ENCODE results near the gene CD300H. TPM values are rescaled to one million over a fixed set of nuclear protein-coding genes. Genes with fewer than 3 reads are reported as not detected.
A peak's percentile ranks its signal among the peaks of the same experiment; 100 is the strongest.

CD300H gene
- total and polyA plus RNA-seq, 4 experiments from 2014 or later = not detected

GRCh38 chr17:74573169-74573568 lies 5.9 kb upstream of the CD300H start:
- H3K27me3 ChIP-seq (ENCODE audit: insufficient read depth, low read length) = peaks cover 7% of the 10 kb centered on the region
- H3K4me1 ChIP-seq (ENCODE audit: insufficient read depth, low read length) = no peaks in the 10 kb centered on the region
- Mint-ChIP-seq H3K27ac (no peak overlapping the region), H3K4me1 (peaks cover 0 to 3% (median 3%) of the 10 kb centered on the region in 4 donors), H3K36me3 (no peaks in the 10 kb centered on the region), H3K4me3 (no peak overlapping the region), H3K9me3 (no peaks in the 10 kb centered on the region), H3K27me3 (peaks cover 17 to 30% of the 10 kb centered on the region in 2 donors)
- H3K36me3 ChIP-seq (ENCODE audit: insufficient read depth, low read length) = no peaks in the 10 kb centered on the region
- intact Hi-C loops (cut with micrococcal nuclease) = no loop called here
- POLR2A ChIA-PET (ENCODE audit: partially characterized antibody) = no interaction called here
- no peak for DNase-seq
- H3K9me3 ChIP-seq (ENCODE audit: control insufficient read depth in 1 of 2, low read length in 2 of 2) = no peaks in the 10 kb centered on the region
- H3K4me3 ChIP-seq (ENCODE audit: low read length in 2 of 2) = no peak overlapping the region
- CTCF ChIA-PET (ENCODE audit: partially characterized antibody) = no interaction called here
- H3K27ac ChIP-seq (ENCODE audit: low read depth, low read length) = no peak overlapping the region

- no peaks in the 10 kb centered on the region for H3K36me3 Mint-ChIP-seq
Observed at GRCh38 chr17:74571621-74572270, 4.4 kb upstream of the CD300H start.

DNA sequence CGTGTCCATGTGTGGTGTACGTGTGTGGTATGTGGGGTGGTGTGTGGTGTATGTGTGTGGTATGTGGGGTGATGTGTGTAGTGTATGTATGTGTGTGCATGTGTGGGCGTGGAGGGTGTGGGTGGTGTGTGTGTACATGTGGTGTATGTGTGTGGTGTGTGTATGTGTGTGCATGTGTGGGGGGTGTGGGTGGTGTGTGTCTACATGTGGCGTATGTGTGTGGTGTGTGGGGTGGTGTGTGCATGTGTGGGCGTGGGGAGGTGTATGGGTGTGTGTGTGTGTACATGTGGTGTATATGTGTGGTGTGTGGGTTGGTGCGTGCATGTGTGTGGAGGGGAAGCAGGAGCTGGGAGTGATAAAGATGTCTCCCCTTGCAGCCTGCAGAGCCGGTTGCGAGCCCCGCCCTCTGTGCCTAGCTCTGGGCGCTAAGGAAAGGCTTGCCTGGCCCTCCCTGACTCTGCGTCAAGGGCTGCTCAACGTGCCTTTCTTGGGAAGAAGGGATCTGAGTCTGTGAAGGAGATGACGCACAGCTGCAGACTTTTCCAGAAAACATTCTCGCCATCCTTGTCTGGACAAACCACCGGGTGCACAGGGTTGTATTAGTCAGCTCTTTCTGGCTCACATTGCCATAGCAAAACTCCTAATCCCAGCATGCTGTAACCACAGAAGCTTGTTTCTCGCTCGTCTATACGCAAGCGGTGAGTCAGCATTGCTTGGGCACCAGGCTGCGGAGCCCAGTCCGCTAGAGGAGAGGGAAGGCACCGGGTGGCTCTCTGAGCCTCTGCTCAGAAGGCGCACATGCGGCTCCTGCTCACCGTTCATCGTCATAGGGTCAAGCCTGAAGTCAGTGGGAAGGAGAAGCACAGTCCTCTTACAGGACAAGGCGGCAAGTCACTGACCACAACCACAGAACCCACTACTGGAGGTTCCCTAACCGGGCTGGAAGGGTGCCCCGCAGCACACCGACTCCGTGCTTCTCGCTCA lies 2.0 kb upstream of the CD300H start:
- Mint-ChIP-seq H3K4me3 (no peak overlapping the region), H3K27ac (no peak overlapping the region), H3K27me3 (peaks cover 23 to 35% of the 10 kb centered on the region in 2 donors), H3K36me3 (no peaks in the 10 kb centered on the region), H3K4me1 (peaks cover 0 to 3% (median 2%) of the 10 kb centered on the region in 4 donors), H3K9me3 (no peaks in the 10 kb centered on the region)
- CTCF ChIA-PET (ENCODE audit: partially characterized antibody) = no interaction called here
- peaks cover 7% of the 10 kb centered on the region for H3K27me3 ChIP-seq (ENCODE audit: insufficient read depth, low read length)
- no peaks in the 10 kb centered on the region for H3K4me1 ChIP-seq (ENCODE audit: insufficient read depth, low read length)
- H3K4me3 ChIP-seq (ENCODE audit: low read length in 2 of 2) = no peak overlapping the region
- H3K36me3 ChIP-seq (ENCODE audit: insufficient read depth, low read length) = no peaks in the 10 kb centered on the region
- H3K9me3 ChIP-seq (ENCODE audit: control insufficient read depth in 1 of 2, low read length in 2 of 2) = no peaks in the 10 kb centered on the region
- DNase-seq = peak in 1 of 5 donors; percentile 25
- intact Hi-C loops (cut with micrococcal nuclease) = no loop called here
- POLR2A ChIA-PET (ENCODE audit: partially characterized antibody) = no interaction called here
- H3K27ac ChIP-seq (ENCODE audit: low read depth, low read length) = no peak overlapping the region

More at GRCh38 chr17:74571621-74572270, 4.4 kb upstream of the CD300H start:
- Histone ChIP-seq H3K27me3 (ENCODE audit: insufficient read depth, low read length) (peaks cover 7% of the 10 kb centered on the region), H3K36me3 (ENCODE audit: insufficient read depth, low read length) (no peaks in the 10 kb centered on the region), H3K4me3 (ENCODE audit: low read length in 2 of 2) (no peak overlapping the region), H3K27ac (ENCODE audit: low read depth, low read length) (no peak overlapping the region), H3K4me1 (ENCODE audit: insufficient read depth, low read length) (no peaks in the 10 kb centered on the region), H3K9me3 (ENCODE audit: control insufficient read depth in 1 of 2, low read length in 2 of 2) (no peaks in the 10 kb centered on the region)
- intact Hi-C loops (cut with micrococcal nuclease) = no loop called here
- Mint-ChIP-seq H3K27me3 (peaks cover 17 to 33% of the 10 kb centered on the region in 2 donors), H3K4me3 (no peak overlapping the region), H3K9me3 (no peaks in the 10 kb centered on the region), H3K4me1 (peaks cover 0 to 3% (median 3%) of the 10 kb centered on the region in 4 donors), H3K27ac (no peak overlapping the region)
- DNase-seq = no peak
- ChIA-PET CTCF (ENCODE audit: partially characterized antibody) (interaction anchor here (0.6 kb wide), 1 partner anchor 409 kb away, joined by 3 read pairs; no protein-coding TSS in a partner anchor), POLR2A (ENCODE audit: partially characterized antibody) (no interaction called here)

GRCh38 chr17:74568106-74568873 lies 981 bp upstream of the CD300H start:
- Mint-ChIP-seq H3K27ac (no peak overlapping the region), H3K4me1 (peaks cover 0 to 3% (median 1%) of the 10 kb centered on the region in 4 donors), H3K27me3 (peaks cover 27 to 36% of the 10 kb centered on the region in 2 donors), H3K4me3 (no peak overlapping the region), H3K9me3 (no peaks in the 10 kb centered on the region), H3K36me3 (no peaks in the 10 kb centered on the region)
- Histone ChIP-seq H3K36me3 (ENCODE audit: insufficient read depth, low read length) (no peaks in the 10 kb centered on the region), H3K27ac (ENCODE audit: low read depth, low read length) (no peak overlapping the region), H3K4me3 (ENCODE audit: low read length in 2 of 2) (no peak overlapping the region), H3K4me1 (ENCODE audit: insufficient read depth, low read length) (no peaks in the 10 kb centered on the region), H3K9me3 (ENCODE audit: control insufficient read depth in 1 of 2, low read length in 2 of 2) (no peaks in the 10 kb centered on the region), H3K27me3 (ENCODE audit: insufficient read depth, low read length) (peaks cover 7% of the 10 kb centered on the region)
- POLR2A ChIA-PET (ENCODE audit: partially characterized antibody) = no interaction called here
- CTCF ChIA-PET (ENCODE audit: partially characterized antibody) = no interaction called here
- no peak for DNase-seq
- intact Hi-C loops (cut with micrococcal nuclease) = no loop called here

DNA sequence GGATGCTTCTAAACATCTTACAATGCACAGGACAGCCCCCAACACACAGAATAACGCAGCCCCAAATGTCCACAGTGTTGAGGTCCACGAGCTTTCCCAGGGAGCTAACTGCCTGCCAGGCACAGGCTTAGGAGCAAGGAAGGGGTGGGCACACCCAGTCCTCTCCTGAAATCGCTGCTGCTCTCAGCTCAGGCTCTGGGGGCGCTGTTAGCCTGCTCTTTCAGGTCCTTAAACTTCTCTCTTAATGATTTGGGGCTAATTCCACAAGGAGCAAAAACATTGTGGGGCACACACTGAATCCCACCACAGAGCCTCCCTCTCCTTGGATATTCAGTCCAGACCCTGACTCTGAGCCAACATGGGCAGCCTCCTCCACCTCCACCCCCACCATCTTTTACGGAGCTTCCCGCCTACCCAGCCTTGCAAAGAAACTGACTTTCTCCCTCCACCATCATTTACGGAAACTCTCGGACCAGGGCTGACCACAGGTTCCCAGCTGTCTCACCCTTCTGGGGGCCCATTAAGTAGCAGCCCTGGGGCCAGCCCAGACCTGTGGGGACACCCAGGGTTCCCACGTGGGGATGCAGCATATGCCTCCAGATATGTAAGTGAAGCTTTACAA lies 1.1 kb downstream of the CD300H start:
- Histone ChIP-seq H3K9me3 (ENCODE audit: control insufficient read depth in 1 of 2, low read length in 2 of 2) (no peaks in the 10 kb centered on the region), H3K4me1 (ENCODE audit: insufficient read depth, low read length) (no peaks in the 10 kb centered on the region), H3K27ac (ENCODE audit: low read depth, low read length) (no peak overlapping the region), H3K27me3 (ENCODE audit: insufficient read depth, low read length) (peaks cover 7% of the 10 kb centered on the region), H3K36me3 (ENCODE audit: insufficient read depth, low read length) (no peaks in the 10 kb centered on the region), H3K4me3 (ENCODE audit: low read length in 2 of 2) (no peak overlapping the region)
- ChIA-PET CTCF (ENCODE audit: partially characterized antibody) (interaction anchor here (0.6 to 1.4 kb wide), 7 partner anchors 8 to 606 kb away, joined by 3 to 4 read pairs (median 3); no protein-coding TSS in a partner anchor), POLR2A (ENCODE audit: partially characterized antibody) (interaction anchor here (1.2 kb wide), 1 partner anchor 172 kb away, joined by 3 read pairs; no protein-coding TSS in a partner anchor)
- Mint-ChIP-seq H3K27ac (peak overlapping the region in 1 of 7 donors; percentile 54), H3K4me1 (peaks cover 0 to 3% (median 1%) of the 10 kb centered on the region in 4 donors), H3K27me3 (peaks cover 30 to 39% of the 10 kb centered on the region in 2 donors), H3K9me3 (no peaks in the 10 kb centered on the region), H3K4me3 (no peak overlapping the region), H3K36me3 (no peaks in the 10 kb centered on the region)
- DNase-seq = peak in 1 of 5 donors; percentile 13
- intact Hi-C loops (cut with micrococcal nuclease) = no loop called here

GRCh38 chr17:74565126-74565525 lies 2.2 kb downstream of the CD300H start:
- H3K36me3 ChIP-seq (ENCODE audit: insufficient read depth, low read length) = no peaks in the 10 kb centered on the region
- H3K4me1 ChIP-seq (ENCODE audit: insufficient read depth, low read length) = no peaks in the 10 kb centered on the region
- H3K27me3 Mint-ChIP-seq = peaks cover 30 to 37% of the 10 kb centered on the region in 2 donors
- H3K4me1 Mint-ChIP-seq = peaks cover 0 to 3% (median 1%) of the 10 kb centered on the region in 4 donors
- H3K27ac Mint-ChIP-seq = no peak overlapping the region
- intact Hi-C loops (cut with micrococcal nuclease) = no loop called here
- H3K27me3 ChIP-seq (ENCODE audit: insufficient read depth, low read length) = peaks cover 3% of the 10 kb centered on the region
- no peak for DNase-seq
- H3K4me3 Mint-ChIP-seq = no peak overlapping the region
- H3K4me3 ChIP-seq (ENCODE audit: low read length in 2 of 2) = no peak overlapping the region
- CTCF ChIA-PET (ENCODE audit: partially characterized antibody) = no interaction called here
- no peaks in the 10 kb centered on the region for H3K9me3 ChIP-seq (ENCODE audit: control insufficient read depth in 1 of 2, low read length in 2 of 2)
- no peaks in the 10 kb centered on the region for H3K9me3 Mint-ChIP-seq
- H3K36me3 Mint-ChIP-seq = no peaks in the 10 kb centered on the region
- H3K27ac ChIP-seq (ENCODE audit: low read depth, low read length) = no peak overlapping the region
- POLR2A ChIA-PET (ENCODE audit: partially characterized antibody) = no interaction called here

All from CD4-positive, alpha-beta memory T cell (primary cell).